ENCODE measurements around the gene AS3MT. TPM values are rescaled to one million over a fixed set of nuclear protein-coding genes. Genes with fewer than 3 reads are reported as not detected.

AS3MT gene
- total and polyA plus RNA-seq, 5 donors from 2014 or later = 0.37 TPM; not detected in 4

GRCh38 chr10:102859911-102860310 is 9.4 kb upstream of the AS3MT start:
- Histone ChIP-seq H3K4me3 (ENCODE audit: low read depth, low read length) (no peak overlapping the region), H3K36me3 (ENCODE audit: control insufficient read depth, insufficient read depth, low read length) (peaks cover 20% of the 10 kb centered on the region), H3K4me1 (ENCODE audit: control insufficient read depth, insufficient read depth, low read length, poor library complexity, severe bottlenecking) (no peaks in the 10 kb centered on the region), H3K9me3 (ENCODE audit: control insufficient read depth in 2 of 2, low read length in 2 of 2) (no peaks in the 10 kb centered on the region), H3K27ac (ENCODE audit: insufficient read depth, low read length, poor library complexity, severe bottlenecking) (no peak overlapping the region), H3K27me3 (ENCODE audit: control insufficient read depth, insufficient read depth, low read length) (no peaks in the 10 kb centered on the region)
- Mint-ChIP-seq H3K27me3 (no peaks in the 10 kb centered on the region), H3K36me3 (peaks cover 36% of the 10 kb centered on the region), H3K27ac (no peak overlapping the region), H3K4me1 (peaks cover 0 to 25% (median 10%) of the 10 kb centered on the region in 4 donors), H3K4me3 (no peak overlapping the region), H3K9me3 (no peaks in the 10 kb centered on the region)
- no peak for DNase-seq
- ATAC-seq (ENCODE audit: low read depth in 2 of 2) = no peak

GRCh38 chr10:102863660-102864059 is 5.6 kb upstream of the AS3MT start:
- no peak overlapping the region for H3K27ac Mint-ChIP-seq
- H3K4me3 Mint-ChIP-seq = no peak overlapping the region
- H3K27me3 Mint-ChIP-seq = peaks cover 1% of the 10 kb centered on the region
- peaks cover 0 to 6% (median 4%) of the 10 kb centered on the region in 4 donors for H3K4me1 Mint-ChIP-seq
- H3K36me3 Mint-ChIP-seq = peaks cover 32% of the 10 kb centered on the region
- peaks cover under 1% of the 10 kb centered on the region for H3K27me3 ChIP-seq (ENCODE audit: control insufficient read depth, insufficient read depth, low read length)
- H3K27ac ChIP-seq (ENCODE audit: insufficient read depth, low read length, poor library complexity, severe bottlenecking) = no peak overlapping the region
- no peaks in the 10 kb centered on the region for H3K9me3 Mint-ChIP-seq
- H3K36me3 ChIP-seq (ENCODE audit: control insufficient read depth, insufficient read depth, low read length) = peaks cover 23% of the 10 kb centered on the region
- ATAC-seq (ENCODE audit: low read depth in 2 of 2) = no peak
- DNase-seq = no peak
- H3K4me3 ChIP-seq (ENCODE audit: low read depth, low read length) = no peak overlapping the region
- H3K9me3 ChIP-seq (ENCODE audit: control insufficient read depth in 2 of 2, low read length in 2 of 2) = no peaks in the 10 kb centered on the region
- no peaks in the 10 kb centered on the region for H3K4me1 ChIP-seq (ENCODE audit: control insufficient read depth, insufficient read depth, low read length, poor library complexity, severe bottlenecking)

- peaks cover 3 to 8% (median 5%) of the 10 kb centered on the region in 4 donors for H3K4me1 Mint-ChIP-seq
- peaks cover 22% of the 10 kb centered on the region for H3K36me3 Mint-ChIP-seq
- H3K4me3 ChIP-seq (ENCODE audit: low read depth, low read length) = no peak overlapping the region
- peaks cover 10% of the 10 kb centered on the region for H3K27me3 ChIP-seq (ENCODE audit: control insufficient read depth, insufficient read depth, low read length)
- H3K36me3 ChIP-seq (ENCODE audit: control insufficient read depth, insufficient read depth, low read length) = peaks cover 21% of the 10 kb centered on the region
- no peak overlapping the region for H3K27ac ChIP-seq (ENCODE audit: insufficient read depth, low read length, poor library complexity, severe bottlenecking)
- H3K9me3 ChIP-seq (ENCODE audit: control insufficient read depth in 2 of 2, low read length in 2 of 2) = no peaks in the 10 kb centered on the region
- peaks cover 16% of the 10 kb centered on the region for H3K27me3 Mint-ChIP-seq
- no peak overlapping the region for H3K4me3 Mint-ChIP-seq
- no peak overlapping the region for H3K27ac Mint-ChIP-seq
- peaks cover 6% of the 10 kb centered on the region for H3K4me1 ChIP-seq (ENCODE audit: control insufficient read depth, insufficient read depth, low read length, poor library complexity, severe bottlenecking)
- DNase-seq = no peak
- no peak for ATAC-seq (ENCODE audit: low read depth in 2 of 2)
- H3K9me3 Mint-ChIP-seq = no peaks in the 10 kb centered on the region
Observed at GRCh38 chr10:102865620-102866019, 3.6 kb upstream of the AS3MT start.

GRCh38 chr10:102868911-102869257 is 386 bp upstream of the AS3MT start:
- Mint-ChIP-seq H3K4me1 (peaks cover 3 to 8% (median 5%) of the 10 kb centered on the region in 4 donors), H3K27ac (no peak overlapping the region), H3K27me3 (peaks cover 18% of the 10 kb centered on the region), H3K36me3 (peaks cover 6% of the 10 kb centered on the region), H3K4me3 (peak overlapping the region in 2 of 4 donors; percentile 5 to 45), H3K9me3 (no peaks in the 10 kb centered on the region)
- DNase-seq (no peak), ATAC-seq (ENCODE audit: low read depth in 2 of 2) (no peak)
- Histone ChIP-seq H3K27me3 (ENCODE audit: control insufficient read depth, insufficient read depth, low read length) (peaks cover 10% of the 10 kb centered on the region), H3K4me3 (ENCODE audit: low read depth, low read length) (no peak overlapping the region), H3K9me3 (ENCODE audit: control insufficient read depth in 2 of 2, low read length in 2 of 2) (no peaks in the 10 kb centered on the region), H3K4me1 (ENCODE audit: control insufficient read depth, insufficient read depth, low read length, poor library complexity, severe bottlenecking) (peaks cover 6% of the 10 kb centered on the region), H3K36me3 (ENCODE audit: control insufficient read depth, insufficient read depth, low read length) (peaks cover 3% of the 10 kb centered on the region), H3K27ac (ENCODE audit: insufficient read depth, low read length, poor library complexity, severe bottlenecking) (no peak overlapping the region)

GRCh38 chr10:102870221-102870620 is 951 bp downstream of the AS3MT start:
- H3K4me1 ChIP-seq (ENCODE audit: control insufficient read depth, insufficient read depth, low read length, poor library complexity, severe bottlenecking) = peaks cover 6% of the 10 kb centered on the region
- Mint-ChIP-seq H3K4me1 (peaks cover 3 to 8% (median 5%) of the 10 kb centered on the region in 4 donors), H3K27ac (no peak overlapping the region), H3K4me3 (peak overlapping the region in 2 of 4 donors; percentile 21 to 46), H3K36me3 (peaks cover 3% of the 10 kb centered on the region), H3K27me3 (peaks cover 18% of the 10 kb centered on the region), H3K9me3 (no peaks in the 10 kb centered on the region)
- H3K9me3 ChIP-seq (ENCODE audit: control insufficient read depth in 2 of 2, low read length in 2 of 2) = no peaks in the 10 kb centered on the region
- no peak for DNase-seq
- peaks cover 10% of the 10 kb centered on the region for H3K27me3 ChIP-seq (ENCODE audit: control insufficient read depth, insufficient read depth, low read length)
- no peak for ATAC-seq (ENCODE audit: low read depth in 2 of 2)
- no peak overlapping the region for H3K27ac ChIP-seq (ENCODE audit: insufficient read depth, low read length, poor library complexity, severe bottlenecking)
- no peak overlapping the region for H3K4me3 ChIP-seq (ENCODE audit: low read depth, low read length)
- peaks cover under 1% of the 10 kb centered on the region for H3K36me3 ChIP-seq (ENCODE audit: control insufficient read depth, insufficient read depth, low read length)

- Mint-ChIP-seq H3K4me1 (peaks cover 3 to 8% (median 5%) of the 10 kb centered on the region in 4 donors), H3K36me3 (peaks cover 3% of the 10 kb centered on the region), H3K27ac (no peak overlapping the region), H3K9me3 (no peaks in the 10 kb centered on the region), H3K4me3 (no peak overlapping the region), H3K27me3 (peaks cover 18% of the 10 kb centered on the region)
- H3K4me1 ChIP-seq (ENCODE audit: control insufficient read depth, insufficient read depth, low read length, poor library complexity, severe bottlenecking) = peaks cover 6% of the 10 kb centered on the region
- no peaks in the 10 kb centered on the region for H3K9me3 ChIP-seq (ENCODE audit: control insufficient read depth in 2 of 2, low read length in 2 of 2)
- ATAC-seq (ENCODE audit: low read depth in 2 of 2) (no peak), DNase-seq (no peak)
- H3K27ac ChIP-seq (ENCODE audit: insufficient read depth, low read length, poor library complexity, severe bottlenecking) = no peak overlapping the region
- no peaks in the 10 kb centered on the region for H3K36me3 ChIP-seq (ENCODE audit: control insufficient read depth, insufficient read depth, low read length)
- peaks cover 10% of the 10 kb centered on the region for H3K27me3 ChIP-seq (ENCODE audit: control insufficient read depth, insufficient read depth, low read length)
- H3K4me3 ChIP-seq (ENCODE audit: low read depth, low read length) = no peak overlapping the region
Observed at GRCh38 chr10:102872163-102872562, 2.9 kb downstream of the AS3MT start.

GRCh38 chr10:102876747-102877153 is 7.5 kb downstream of the AS3MT start:
- no peak overlapping the region for H3K27ac ChIP-seq (ENCODE audit: insufficient read depth, low read length, poor library complexity, severe bottlenecking)
- H3K4me3 Mint-ChIP-seq = no peak overlapping the region
- H3K27me3 Mint-ChIP-seq = no peaks in the 10 kb centered on the region
- no peaks in the 10 kb centered on the region for H3K4me1 ChIP-seq (ENCODE audit: control insufficient read depth, insufficient read depth, low read length, poor library complexity, severe bottlenecking)
- H3K36me3 ChIP-seq (ENCODE audit: control insufficient read depth, insufficient read depth, low read length) = no peaks in the 10 kb centered on the region
- H3K9me3 ChIP-seq (ENCODE audit: control insufficient read depth in 2 of 2, low read length in 2 of 2) = no peaks in the 10 kb centered on the region
- no peaks in the 10 kb centered on the region for H3K27me3 ChIP-seq (ENCODE audit: control insufficient read depth, insufficient read depth, low read length)
- H3K4me3 ChIP-seq (ENCODE audit: low read depth, low read length) = no peak overlapping the region
- no peaks in the 10 kb centered on the region for H3K4me1 Mint-ChIP-seq
- ATAC-seq (ENCODE audit: low read depth in 2 of 2) (no peak), DNase-seq (no peak)
- peaks cover 2% of the 10 kb centered on the region for H3K36me3 Mint-ChIP-seq
- no peak overlapping the region for H3K27ac Mint-ChIP-seq
- H3K9me3 Mint-ChIP-seq = peaks cover 0 to 1% (median 0%) of the 10 kb centered on the region in 7 donors

- H3K4me3 Mint-ChIP-seq = no peak overlapping the region
Observed at GRCh38 chr10:102878629-102879028, 9.4 kb downstream of the AS3MT start.

More at GRCh38 chr10:102878629-102879028, 9.4 kb downstream of the AS3MT start:
- peaks cover 0 to 1% (median 0%) of the 10 kb centered on the region in 7 donors for H3K9me3 Mint-ChIP-seq
- DNase-seq = no peak
- ATAC-seq (ENCODE audit: low read depth in 2 of 2) = no peak
- no peak overlapping the region for H3K27ac Mint-ChIP-seq
- H3K27me3 Mint-ChIP-seq = no peaks in the 10 kb centered on the region
- peaks cover 2% of the 10 kb centered on the region for H3K36me3 Mint-ChIP-seq
- no peaks in the 10 kb centered on the region for H3K4me1 Mint-ChIP-seq
- Histone ChIP-seq H3K4me3 (ENCODE audit: low read depth, low read length) (no peak overlapping the region), H3K36me3 (ENCODE audit: control insufficient read depth, insufficient read depth, low read length) (no peaks in the 10 kb centered on the region), H3K9me3 (ENCODE audit: control insufficient read depth in 2 of 2, low read length in 2 of 2) (no peaks in the 10 kb centered on the region), H3K4me1 (ENCODE audit: control insufficient read depth, insufficient read depth, low read length, poor library complexity, severe bottlenecking) (no peaks in the 10 kb centered on the region), H3K27me3 (ENCODE audit: control insufficient read depth, insufficient read depth, low read length) (no peaks in the 10 kb centered on the region), H3K27ac (ENCODE audit: insufficient read depth, low read length, poor library complexity, severe bottlenecking) (no peak overlapping the region)
